SK-N-SH (cell line): ENCODE data around the gene CELSR1. TPM values are rescaled to one million over a fixed set of nuclear protein-coding genes. Genes with fewer than 3 reads are reported as not detected.

Experiments used
- CTCF ChIA-PET: fragments of 300-600, 350-600 bp; formaldehyde crosslinking; extraction: SDS; loops from one replicate; lab custom pipeline; 2021; lab: Yijun Ruan, JAX
- POLR2A ChIA-PET: fragments of 350-600 bp; sonication (Branson Sonifier 250); formaldehyde crosslinking; extraction: SDS; loops from one replicate; lab custom pipeline; 2020; ENCODE audit warnings: antibody characterized with exemption, inconsistent platforms; lab: Yijun Ruan, JAX
- DNase-seq: peaks from one replicate; pipeline ENCODE4 v3.0.0; 2012
- H2AFZ ChIP-seq: fragments of 200-600 bp; sonication (generic); 2 replicates; pipeline ENCODE4 v1.8.1; 2016; ENCODE audit warnings: antibody characterized with exemption, mild to moderate bottlenecking, low read depth
- H3F3A ChIP-seq: fragments of 200-600 bp; sonication (generic); replicated peaks from 2 replicates; pipeline ENCODE3; 2016; ENCODE audit warnings: antibody characterized with exemption, mild to moderate bottlenecking; ENCODE audit not compliant: insufficient read depth
- H3K27ac ChIP-seq, 2 experiments: fragments of 200-500 bp in 1 of 2; fragments of 200-600 bp in 1 of 2; sonication (Bioruptor generic) in 1 of 2; sonication (generic), shearing (Covaris generic) in 1 of 2; 2 replicates each; pipeline versions ENCODE4 v1.5.1 to v1.6.1; 2014 to 2016; ENCODE audit warnings: low read depth in 2 of 2, inconsistent platforms in 1 of 2, low read length in 1 of 2, mild to moderate bottlenecking in 1 of 2, mixed read lengths in 1 of 2
- H3K27me3 ChIP-seq: fragments of 200-600 bp; sonication (generic), shearing (Covaris generic); 2 replicates; pipeline ENCODE4 v1.6.1; 2016; ENCODE audit warnings: mixed run types; ENCODE audit not compliant: insufficient read depth
- H3K36me3 ChIP-seq, 2 experiments: fragments of 200-500 bp in 1 of 2; fragments of 200-600 bp in 1 of 2; sonication (Bioruptor generic) in 1 of 2; sonication (generic) in 1 of 2; replicated peaks in 1 of 2; 2 replicates each; pipeline versions ENCODE3 to v1.5.1; 2014 to 2016; ENCODE audit warnings: low read length in 1 of 2, mild to moderate bottlenecking in 1 of 2; ENCODE audit not compliant: insufficient read depth in 2 of 2, control insufficient read depth in 1 of 2
- H3K4me1 ChIP-seq, 2 experiments: fragments of 200-500 bp in 1 of 2; fragments of 200-600 bp in 1 of 2; sonication (Bioruptor generic) in 1 of 2; sonication (generic), shearing (Covaris generic) in 1 of 2; 2 replicates each; pipeline versions ENCODE4 v1.5.1 to v1.6.1; 2014 to 2016; ENCODE audit warnings: low read depth in 1 of 2, low read length in 1 of 2, mixed run types in 1 of 2; ENCODE audit not compliant: insufficient read depth in 2 of 2, control insufficient read depth in 1 of 2
- H3K4me2 ChIP-seq: fragments of 200-600 bp; sonication (generic), shearing (Covaris generic); 2 replicates; pipeline ENCODE4 v1.6.1; 2017; ENCODE audit warnings: mixed run types
- H3K4me3 ChIP-seq, 2 experiments: fragments of 200-500 bp in 1 of 2; fragments of 200-600 bp in 1 of 2; sonication (Bioruptor generic) in 1 of 2; sonication (generic), shearing (Covaris generic) in 1 of 2; 2 replicates each; pipeline versions ENCODE4 v1.5.1 to v1.8.1; 2014 to 2016; ENCODE audit warnings: low read depth in 2 of 2, inconsistent platforms in 1 of 2, low read length in 1 of 2, mild to moderate bottlenecking in 1 of 2, mixed read lengths in 1 of 2, moderate library complexity in 1 of 2
- H3K79me2 ChIP-seq: fragments of 200-600 bp; sonication (generic); 2 replicates; pipeline ENCODE4 v1.8.1; 2017; ENCODE audit warnings: mild to moderate bottlenecking; ENCODE audit not compliant: insufficient read depth
- H3K9ac ChIP-seq: fragments of 200-600 bp; sonication (generic); 2 replicates; pipeline ENCODE4 v1.6.1; 2017; ENCODE audit warnings: mixed run types
- H3K9me2 ChIP-seq: fragments of 200-600 bp; sonication (generic); 2 replicates; pipeline ENCODE4 v1.6.1; 2017; ENCODE audit warnings: mixed run types
- H3K9me3 ChIP-seq: fragments of 200-600 bp; sonication (generic); 2 replicates; pipeline ENCODE4 v1.6.1; 2017; ENCODE audit warnings: mixed run types, mild to moderate bottlenecking, moderate library complexity
- H4K20me1 ChIP-seq: fragments of 200-600 bp; sonication (generic); 2 replicates; pipeline ENCODE4 v1.6.1; 2017; ENCODE audit warnings: mild to moderate bottlenecking, mixed run types; ENCODE audit not compliant: insufficient read depth
- CHD2 ChIP-seq: fragments of 150-350 bp; IDR thresholded peaks from 2 replicates; pipeline ENCODE4 v1.6.1; 2018; ENCODE audit warnings: low read length; ENCODE audit not compliant: partially characterized antibody
- ELF1 ChIP-seq: IDR thresholded peaks from 2 replicates; pipeline ENCODE4 v1.4.0; 2012
- FOXM1 ChIP-seq: IDR thresholded peaks from 2 replicates; pipeline ENCODE4 v1.4.0; 2012; ENCODE audit warnings: low read depth, mild to moderate bottlenecking
- GABPA ChIP-seq: IDR thresholded peaks from 2 replicates; pipeline ENCODE4 v1.4.0; 2012; ENCODE audit warnings: low read depth, mild to moderate bottlenecking
- GATA2 ChIP-seq: sonication (generic); formaldehyde crosslinking; IDR thresholded peaks from 2 replicates; pipeline ENCODE4 v1.5.0; 2020; ENCODE audit warnings: mild to moderate bottlenecking, missing genetic modification reagents
- JUND ChIP-seq: IDR thresholded peaks from 2 replicates; pipeline ENCODE4 v1.4.0; 2012
- MAX ChIP-seq: IDR thresholded peaks from 2 replicates; pipeline ENCODE4 v1.4.0; 2012; ENCODE audit warnings: low read depth
- MXI1 ChIP-seq: IDR thresholded peaks from 2 replicates; pipeline ENCODE4 v1.6.1; 2012; ENCODE audit warnings: mild to moderate bottlenecking, low read depth, low read length, improper control_type of control experiment
- NFIC ChIP-seq: IDR thresholded peaks from 2 replicates; pipeline ENCODE4 v1.4.0; 2012; ENCODE audit warnings: borderline replicate concordance
- PBX3 ChIP-seq: IDR thresholded peaks from 2 replicates; pipeline ENCODE4; 2012
- POLR2AphosphoS5 ChIP-seq: IDR thresholded peaks from 2 replicates; pipeline ENCODE4 v1.6.1; 2012; ENCODE audit warnings: low read depth, low read length
- RFX5 ChIP-seq: IDR thresholded peaks from 2 replicates; pipeline ENCODE4 v1.6.1; 2012; ENCODE audit warnings: mild to moderate bottlenecking, improper control_type of control experiment, low read length
- RXRA ChIP-seq: IDR thresholded peaks from 2 replicates; pipeline ENCODE4 v1.4.0; 2012; ENCODE audit warnings: low read depth, mild to moderate bottlenecking, borderline replicate concordance
- SIN3A ChIP-seq: IDR thresholded peaks from 2 replicates; pipeline ENCODE4 v1.6.1; 2012; ENCODE audit warnings: low read depth, mild to moderate bottlenecking, low read length, moderate library complexity, borderline replicate concordance
- SMC3 ChIP-seq: IDR thresholded peaks from 2 replicates; pipeline ENCODE4 v1.6.1; 2012; ENCODE audit warnings: low read depth, low read length, improper control_type of control experiment
- TAF1 ChIP-seq: IDR thresholded peaks from 2 replicates; pipeline ENCODE4 v1.6.1; 2012; ENCODE audit warnings: low read depth, mild to moderate bottlenecking, low read length, moderate library complexity, borderline replicate concordance
- TCF12 ChIP-seq: IDR thresholded peaks from 2 replicates; pipeline ENCODE4 v1.4.0; 2012
- TEAD4 ChIP-seq: IDR thresholded peaks from 2 replicates; pipeline ENCODE4 v1.4.0; 2012; ENCODE audit warnings: mild to moderate bottlenecking, borderline replicate concordance; ENCODE audit not compliant: insufficient read depth
- WGBS: methylation state at CpG from one replicate; pipeline ENCODE4 v1.1.6; 2017; ENCODE audit warnings: low lambda C conversion rate; 5-methylcytosine and 5-hydroxymethylcytosine counted together
- polyA plus RNA-seq, 3 experiments: library from polyadenylated mRNA; depleted of rRNA; stranded (reverse); fragments of >200 nt; gene quantifications; 2 replicates each; pipeline ENCODE4 v1.2.3, GENCODE V29; 2012
- TF ChIP-seq, protein P1 (sequence below): IDR thresholded peaks from 2 replicates; pipeline ENCODE4 v1.4.0; 2012; ENCODE audit warnings: low read depth, borderline replicate concordance
- TF ChIP-seq, protein P2 (sequence below): fragments of 150-350 bp; IDR thresholded peaks from 2 replicates; pipeline ENCODE4 v1.6.1; 2017; ENCODE audit warnings: antibody characterized with exemption, low read length, low read depth, borderline replicate concordance

Gene CELSR1
- polyA plus RNA-seq, 1 of the 3 experiments (the other 2 are of a cell fraction): 5.0 TPM

DNA sequence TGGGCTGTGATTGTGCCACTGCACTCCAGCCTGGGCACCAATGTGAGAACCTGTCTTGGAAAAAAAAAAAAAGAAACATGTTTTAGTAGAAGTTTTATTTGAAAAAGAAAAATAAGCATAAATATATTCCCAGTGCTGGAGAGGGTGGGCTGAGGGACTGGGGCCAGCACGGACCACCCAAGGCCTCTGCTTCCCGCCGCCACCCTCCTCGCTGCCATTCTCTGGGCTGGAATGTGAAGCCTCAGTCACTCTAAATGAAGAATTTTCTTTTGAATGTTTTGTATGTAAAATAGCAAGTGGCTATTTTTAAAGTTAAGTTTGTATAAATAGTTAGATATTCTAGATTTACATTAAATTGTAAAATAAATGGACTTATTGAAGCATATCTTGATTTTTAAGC is 207.0 kb downstream of the CELSR1 start:
- Histone ChIP-seq H3F3A (peaks cover 18% of the 10 kb centered on the region), H3K4me1 (peaks cover 0 to 3% of the 10 kb centered on the region in 2 experiments; a peak in 1 of 4 replicates), H3K27me3 (no peaks in the 10 kb centered on the region), H3K9me2 (no peaks in the 10 kb centered on the region), H3K4me2 (no peak overlapping the region), H3K9me3 (no peaks in the 10 kb centered on the region), H3K27ac (no peak overlapping the region), H3K9ac (no peak overlapping the region), H3K4me3 (no peak overlapping the region), H3K79me2 (no peaks in the 10 kb centered on the region), H3K36me3 (peaks cover 5 to 42% of the 10 kb centered on the region in 2 experiments), H4K20me1 (no peaks in the 10 kb centered on the region), H2AFZ (no peak overlapping the region)
- CTCF ChIA-PET: interaction anchor here (0.6 to 2.4 kb wide), 4 partner anchors 24 to 231 kb away, joined by 3 to 11 read pairs (median 4); no protein-coding TSS in a partner anchor
- POLR2A ChIA-PET: interaction anchor here (0.5 kb wide), 1 partner anchor 34 kb away, joined by 3 read pairs; the partner anchor contains the start of gene GTSE1
- no peak for DNase-seq
- WGBS: 100% methylated on average over 4 of the region's 4 CpGs
- TF ChIP-seq PBX3 (no peak), CHD2 (no peak), NFIC (no peak), RXRA (no peak), JUND (no peak), TCF12 (no peak), MAX (no peak), SIN3A (no peak), TAF1 (no peak), MXI1 (no peak), FOXM1 (no peak), POLR2AphosphoS5 (no peak), RFX5 (no peak), TEAD4 (no peak), GATA2 (no peak), GABPA (no peak), ELF1 (no peak), SMC3 (no peak)
- TF ChIP-seq, protein P1, sequence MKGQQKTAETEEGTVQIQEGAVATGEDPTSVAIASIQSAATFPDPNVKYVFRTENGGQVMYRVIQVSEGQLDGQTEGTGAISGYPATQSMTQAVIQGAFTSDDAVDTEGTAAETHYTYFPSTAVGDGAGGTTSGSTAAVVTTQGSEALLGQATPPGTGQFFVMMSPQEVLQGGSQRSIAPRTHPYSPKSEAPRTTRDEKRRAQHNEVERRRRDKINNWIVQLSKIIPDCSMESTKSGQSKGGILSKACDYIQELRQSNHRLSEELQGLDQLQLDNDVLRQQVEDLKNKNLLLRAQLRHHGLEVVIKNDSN: no peak
- TF ChIP-seq, protein P2, sequence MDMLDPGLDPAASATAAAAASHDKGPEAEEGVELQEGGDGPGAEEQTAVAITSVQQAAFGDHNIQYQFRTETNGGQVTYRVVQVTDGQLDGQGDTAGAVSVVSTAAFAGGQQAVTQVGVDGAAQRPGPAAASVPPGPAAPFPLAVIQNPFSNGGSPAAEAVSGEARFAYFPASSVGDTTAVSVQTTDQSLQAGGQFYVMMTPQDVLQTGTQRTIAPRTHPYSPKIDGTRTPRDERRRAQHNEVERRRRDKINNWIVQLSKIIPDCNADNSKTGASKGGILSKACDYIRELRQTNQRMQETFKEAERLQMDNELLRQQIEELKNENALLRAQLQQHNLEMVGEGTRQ: no peak
